ENCODE measurements around the gene PHTF2. TPM values are rescaled to one million over a fixed set of nuclear protein-coding genes. Genes with fewer than 3 reads are reported as not detected.
"Not testable (repeated sequence)": the region's sequence is repeated elsewhere in the genome, so short reads cannot be mapped to it uniquely, and the experiment has no call there.

The PHTF2 gene
- total RNA-seq, 1 donor from 2014 or later, result 31.2 TPM

DNA sequence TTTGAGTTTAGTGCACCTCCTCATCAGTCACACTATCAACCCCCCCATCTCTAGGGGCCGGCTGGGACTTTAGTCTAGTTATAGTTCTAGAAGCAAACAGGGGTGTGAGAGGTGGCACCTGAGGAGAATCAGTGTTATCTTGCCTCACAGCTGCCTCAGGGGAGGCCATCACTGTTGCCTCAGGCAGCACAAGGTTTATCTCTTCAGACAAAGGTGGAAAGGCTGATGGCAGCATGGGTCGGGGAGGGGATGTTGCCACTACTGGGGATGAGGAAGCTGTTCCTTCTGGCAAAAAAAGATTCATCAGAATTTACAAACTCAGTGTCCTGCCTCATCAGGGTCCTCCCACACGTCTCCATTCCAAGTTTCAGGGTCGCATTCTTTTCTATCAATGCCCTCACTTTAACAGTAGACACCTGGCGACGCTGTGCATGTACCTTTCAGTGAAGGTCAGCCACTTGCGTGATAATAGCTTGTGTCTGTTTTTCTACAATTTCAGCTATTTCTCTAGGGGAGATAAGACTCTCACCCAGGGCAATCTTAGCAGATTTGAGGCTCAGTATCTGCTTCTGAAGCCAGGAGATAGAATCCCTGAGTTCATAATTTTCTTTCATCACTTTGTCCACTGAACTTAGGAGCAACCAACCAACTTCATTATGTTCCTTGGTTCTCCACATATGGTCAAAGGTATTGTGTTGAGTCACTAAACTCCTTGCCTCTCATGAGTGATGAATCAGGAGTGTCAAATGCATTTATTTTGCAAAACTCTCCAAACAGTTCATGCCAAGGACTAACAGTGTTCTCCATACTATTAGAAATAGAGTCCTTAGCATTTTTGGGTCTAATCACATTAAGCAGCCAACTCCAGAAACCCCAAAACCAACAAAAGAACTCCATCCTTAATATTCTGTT, 75.1 kb downstream of the PHTF2 start:
- H3K27ac Mint-ChIP-seq; H3K36me3 Mint-ChIP-seq (ENCODE audit: low read depth); DNase-seq (ENCODE audit: low spot score); intact Hi-C loops (cut with micrococcal nuclease); H3K27me3 Mint-ChIP-seq (ENCODE audit: insufficient read depth); H3K9me3 Mint-ChIP-seq; H3K4me3 Mint-ChIP-seq; H3K4me1 Mint-ChIP-seq (ENCODE audit: low read depth): not testable (repeated sequence)

DNA sequence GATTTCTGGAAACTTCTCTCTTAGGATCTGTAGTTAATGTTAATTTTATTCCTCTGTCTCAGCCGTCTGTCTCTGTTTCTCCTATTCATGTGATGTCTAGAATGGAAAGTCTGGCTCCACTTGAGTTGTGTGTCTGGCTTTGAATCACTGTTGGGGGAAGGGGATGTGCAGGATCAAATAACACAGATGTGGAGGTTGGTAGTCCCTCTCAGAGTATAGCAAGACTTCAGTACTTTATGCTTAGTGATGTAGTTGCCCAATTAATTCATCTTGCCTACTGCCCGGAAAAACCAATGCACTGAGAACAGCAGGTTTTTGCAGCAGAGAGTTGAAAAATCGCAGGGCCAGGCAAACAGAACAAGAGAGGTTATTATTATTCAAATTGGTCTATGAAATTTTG, 79.2 kb downstream of the PHTF2 start:
- intact Hi-C loops (cut with micrococcal nuclease), result no loop called here
- Mint-ChIP-seq H3K4me1 (ENCODE audit: low read depth) (no peaks in the 10 kb centered on the region), H3K27me3 (ENCODE audit: insufficient read depth) (no peaks in the 10 kb centered on the region), H3K27ac (no peak overlapping the region), H3K4me3 (no peak overlapping the region), H3K36me3 (ENCODE audit: low read depth) (peaks cover 13% of the 10 kb centered on the region), H3K9me3 (no peaks in the 10 kb centered on the region)
- DNase-seq (ENCODE audit: low spot score), result no peak

DNA sequence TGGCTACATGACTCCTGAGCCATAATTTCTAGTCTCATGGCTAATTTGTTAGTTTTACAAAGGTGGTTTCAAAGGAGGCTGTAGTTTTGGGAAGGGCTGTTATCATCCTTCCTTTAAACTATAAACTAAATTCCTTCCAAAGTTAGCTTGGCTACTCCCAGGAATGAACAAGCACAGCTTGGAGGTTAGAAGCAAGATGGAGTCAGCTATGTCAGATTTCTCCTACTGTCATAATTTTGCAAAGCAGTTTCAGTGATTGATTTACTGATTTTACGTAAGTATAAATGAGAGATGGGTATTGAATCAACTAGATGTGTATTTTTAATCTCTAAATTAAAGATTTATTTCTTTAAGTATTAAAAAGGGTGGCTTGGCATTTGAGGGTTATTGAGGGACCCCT, 79.9 kb downstream of the PHTF2 start:
- DNase-seq (ENCODE audit: low spot score), result no peak
- H3K4me3 Mint-ChIP-seq, result no peak overlapping the region
- peaks cover 13% of the 10 kb centered on the region for H3K36me3 Mint-ChIP-seq (ENCODE audit: low read depth)
- intact Hi-C loops (cut with micrococcal nuclease), result no loop called here
- H3K27me3 Mint-ChIP-seq (ENCODE audit: insufficient read depth), result no peaks in the 10 kb centered on the region
- H3K4me1 Mint-ChIP-seq (ENCODE audit: low read depth), result no peaks in the 10 kb centered on the region
- H3K27ac Mint-ChIP-seq, result no peak overlapping the region
- no peaks in the 10 kb centered on the region for H3K9me3 Mint-ChIP-seq

DNA sequence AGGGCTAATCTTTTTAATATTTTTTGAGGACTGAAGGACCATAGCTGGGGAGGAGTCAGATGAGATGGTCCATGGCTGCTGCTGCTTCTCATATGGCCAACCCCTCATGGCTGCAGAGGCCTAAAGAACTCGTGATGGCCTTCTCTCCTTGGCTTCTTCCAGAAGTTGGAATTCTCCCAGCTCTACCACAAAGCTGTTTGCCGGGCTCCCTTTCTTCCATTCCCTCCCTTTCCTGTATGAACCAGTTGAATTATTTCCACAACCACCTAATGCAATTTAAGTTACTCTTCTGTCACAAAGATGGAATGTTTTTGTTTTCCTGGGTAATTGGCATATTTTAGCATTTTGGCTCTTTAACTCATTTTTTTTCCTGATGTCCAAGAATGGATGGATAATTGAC, 80.7 kb downstream of the PHTF2 start:
- H3K27me3 Mint-ChIP-seq (ENCODE audit: insufficient read depth), result no peaks in the 10 kb centered on the region
- no peaks in the 10 kb centered on the region for H3K9me3 Mint-ChIP-seq
- no peak overlapping the region for H3K27ac Mint-ChIP-seq
- intact Hi-C loops (cut with micrococcal nuclease), result no loop called here
- no peak for DNase-seq (ENCODE audit: low spot score)
- H3K4me3 Mint-ChIP-seq, result no peak overlapping the region
- peaks cover 13% of the 10 kb centered on the region for H3K36me3 Mint-ChIP-seq (ENCODE audit: low read depth)
- no peaks in the 10 kb centered on the region for H3K4me1 Mint-ChIP-seq (ENCODE audit: low read depth)

DNA sequence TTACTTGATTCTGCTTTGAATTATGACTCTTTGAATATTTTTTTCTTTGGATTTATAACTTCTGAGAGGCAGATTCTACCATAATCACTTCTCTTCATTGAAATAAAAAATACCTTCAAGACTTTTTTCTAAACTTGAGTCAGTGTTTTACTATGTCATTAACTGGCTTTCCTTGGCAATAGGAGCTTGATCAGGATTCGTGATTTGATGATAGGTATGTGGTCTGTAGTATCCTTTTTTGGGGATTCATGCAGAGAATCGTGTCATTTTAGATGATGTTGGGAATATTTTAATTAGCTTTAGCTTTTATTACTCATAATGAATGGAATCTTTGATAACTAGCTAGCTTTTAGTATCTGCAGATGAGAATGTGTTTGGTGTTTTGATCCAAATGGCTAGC, 83.3 kb downstream of the PHTF2 start:
- peaks cover 13% of the 10 kb centered on the region for H3K36me3 Mint-ChIP-seq (ENCODE audit: low read depth)
- no peaks in the 10 kb centered on the region for H3K9me3 Mint-ChIP-seq
- no peak for DNase-seq (ENCODE audit: low spot score)
- no peak overlapping the region for H3K27ac Mint-ChIP-seq
- intact Hi-C loops (cut with micrococcal nuclease), result no loop called here
- H3K27me3 Mint-ChIP-seq (ENCODE audit: insufficient read depth), result no peaks in the 10 kb centered on the region
- no peaks in the 10 kb centered on the region for H3K4me1 Mint-ChIP-seq (ENCODE audit: low read depth)
- no peak overlapping the region for H3K4me3 Mint-ChIP-seq

DNA sequence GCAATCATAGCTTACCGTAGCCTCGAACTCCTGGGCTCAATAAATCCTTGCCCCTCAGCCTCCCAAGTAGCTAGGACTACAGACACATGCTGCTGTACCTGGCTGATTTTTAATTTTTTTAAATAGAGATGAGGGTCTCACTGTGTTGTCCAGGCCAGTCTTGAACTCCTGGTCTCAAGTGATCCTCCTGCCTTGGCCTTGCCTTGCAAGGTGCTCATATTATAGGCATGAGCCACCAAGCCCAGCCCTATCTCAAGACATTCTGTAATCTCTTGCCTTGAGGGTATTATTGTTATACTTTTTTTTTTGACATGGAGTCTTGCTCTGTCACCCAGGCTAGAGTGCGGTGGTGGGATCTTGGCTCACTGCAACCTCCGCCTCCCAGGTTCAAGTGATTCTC, 86.6 kb downstream of the PHTF2 start:
- no peaks in the 10 kb centered on the region for H3K27me3 Mint-ChIP-seq (ENCODE audit: insufficient read depth)
- no peak for DNase-seq (ENCODE audit: low spot score)
- peaks cover 12% of the 10 kb centered on the region for H3K36me3 Mint-ChIP-seq (ENCODE audit: low read depth)
- no peak overlapping the region for H3K27ac Mint-ChIP-seq
- H3K4me3 Mint-ChIP-seq, result no peak overlapping the region
- H3K9me3 Mint-ChIP-seq, result no peaks in the 10 kb centered on the region
- H3K4me1 Mint-ChIP-seq (ENCODE audit: low read depth), result no peaks in the 10 kb centered on the region
- intact Hi-C loops (cut with micrococcal nuclease), result no loop called here

GRCh38 chr7:77887567-77887966, 89.0 kb downstream of the PHTF2 start:
- Mint-ChIP-seq H3K27me3 (ENCODE audit: insufficient read depth) (no peaks in the 10 kb centered on the region), H3K4me1 (ENCODE audit: low read depth) (no peaks in the 10 kb centered on the region), H3K27ac (no peak overlapping the region), H3K9me3 (no peaks in the 10 kb centered on the region), H3K36me3 (ENCODE audit: low read depth) (peaks cover 2% of the 10 kb centered on the region), H3K4me3 (no peak overlapping the region)
- no peak for DNase-seq (ENCODE audit: low spot score)
- intact Hi-C loops (cut with micrococcal nuclease), result no loop called here

DNA sequence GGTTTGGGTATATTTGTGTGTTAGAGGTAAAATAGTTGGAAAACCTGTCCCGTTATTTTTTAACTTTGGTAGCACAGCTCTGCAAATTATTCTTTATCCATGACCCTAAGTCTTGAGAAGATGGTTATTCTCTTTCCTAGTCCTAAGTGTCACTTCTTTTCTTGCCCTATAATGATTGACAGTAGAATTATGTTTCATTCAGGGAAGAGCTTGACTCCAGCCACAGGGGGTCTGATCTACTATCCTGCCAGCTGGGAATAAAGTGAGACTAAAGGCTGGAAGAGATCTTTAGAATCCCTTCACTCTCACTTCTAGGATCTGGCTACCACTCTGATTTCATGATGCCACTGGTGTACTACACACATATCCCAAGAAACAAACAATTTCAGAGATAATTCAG, 90.4 kb downstream of the PHTF2 start:
- Mint-ChIP-seq H3K27ac (no peak overlapping the region), H3K9me3 (no peaks in the 10 kb centered on the region), H3K27me3 (ENCODE audit: insufficient read depth) (no peaks in the 10 kb centered on the region), H3K4me3 (no peak overlapping the region), H3K4me1 (ENCODE audit: low read depth) (no peaks in the 10 kb centered on the region), H3K36me3 (ENCODE audit: low read depth) (peaks cover 2% of the 10 kb centered on the region)
- intact Hi-C loops (cut with micrococcal nuclease), result no loop called here
- no peak for DNase-seq (ENCODE audit: low spot score)

GRCh38 chr7:77893813-77894212, 95.2 kb downstream of the PHTF2 start:
- Mint-ChIP-seq H3K36me3 (ENCODE audit: low read depth) (peaks cover 2% of the 10 kb centered on the region), H3K4me1 (ENCODE audit: low read depth) (no peaks in the 10 kb centered on the region), H3K9me3 (no peaks in the 10 kb centered on the region), H3K27me3 (ENCODE audit: insufficient read depth) (no peaks in the 10 kb centered on the region), H3K4me3 (no peak overlapping the region), H3K27ac (no peak overlapping the region)
- DNase-seq (ENCODE audit: low spot score), result no peak
- intact Hi-C loops (cut with micrococcal nuclease), result no loop called here

- DNase-seq (ENCODE audit: low spot score), result no peak
- Mint-ChIP-seq H3K4me3 (no peak overlapping the region), H3K36me3 (ENCODE audit: low read depth) (peaks cover 2% of the 10 kb centered on the region), H3K4me1 (ENCODE audit: low read depth) (no peaks in the 10 kb centered on the region), H3K27me3 (ENCODE audit: insufficient read depth) (no peaks in the 10 kb centered on the region), H3K9me3 (no peaks in the 10 kb centered on the region), H3K27ac (no peak overlapping the region)
- intact Hi-C loops (cut with micrococcal nuclease), result loop anchor here (5.0 kb wide), 1 partner anchor 92 kb away; no protein-coding TSS in a partner anchor
These were observed 96.1 kb downstream of the PHTF2 start for GRCh38 chr7:77894574-77895091.

DNA sequence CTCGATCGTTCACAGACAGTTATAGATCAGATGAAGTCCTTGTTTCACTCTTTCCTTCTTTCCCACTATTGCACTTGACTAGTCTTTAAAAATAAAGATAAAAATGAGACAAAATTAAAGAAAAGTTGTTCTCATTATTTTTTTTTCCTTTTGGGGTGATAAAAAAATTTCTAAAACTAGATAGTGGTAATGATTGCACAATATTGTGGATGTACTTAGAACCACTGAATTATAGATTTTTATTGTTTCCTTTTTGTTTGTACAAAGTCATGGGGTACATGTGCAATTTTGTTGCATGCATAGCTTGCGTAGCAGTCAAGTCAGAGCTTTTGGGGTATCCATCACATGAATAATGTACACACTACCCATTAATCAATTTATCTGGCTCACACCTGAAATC, 97.3 kb downstream of the PHTF2 start:
- no peaks in the 10 kb centered on the region for H3K27me3 Mint-ChIP-seq (ENCODE audit: insufficient read depth)
- H3K9me3 Mint-ChIP-seq, result no peaks in the 10 kb centered on the region
- no peaks in the 10 kb centered on the region for H3K36me3 Mint-ChIP-seq (ENCODE audit: low read depth)
- intact Hi-C loops (cut with micrococcal nuclease), result loop anchor here (5.0 kb wide), 1 partner anchor 94 kb away; no protein-coding TSS in a partner anchor
- H3K4me1 Mint-ChIP-seq (ENCODE audit: low read depth), result no peaks in the 10 kb centered on the region
- no peak overlapping the region for H3K27ac Mint-ChIP-seq
- no peak overlapping the region for H3K4me3 Mint-ChIP-seq
- no peak for DNase-seq (ENCODE audit: low spot score)

DNA sequence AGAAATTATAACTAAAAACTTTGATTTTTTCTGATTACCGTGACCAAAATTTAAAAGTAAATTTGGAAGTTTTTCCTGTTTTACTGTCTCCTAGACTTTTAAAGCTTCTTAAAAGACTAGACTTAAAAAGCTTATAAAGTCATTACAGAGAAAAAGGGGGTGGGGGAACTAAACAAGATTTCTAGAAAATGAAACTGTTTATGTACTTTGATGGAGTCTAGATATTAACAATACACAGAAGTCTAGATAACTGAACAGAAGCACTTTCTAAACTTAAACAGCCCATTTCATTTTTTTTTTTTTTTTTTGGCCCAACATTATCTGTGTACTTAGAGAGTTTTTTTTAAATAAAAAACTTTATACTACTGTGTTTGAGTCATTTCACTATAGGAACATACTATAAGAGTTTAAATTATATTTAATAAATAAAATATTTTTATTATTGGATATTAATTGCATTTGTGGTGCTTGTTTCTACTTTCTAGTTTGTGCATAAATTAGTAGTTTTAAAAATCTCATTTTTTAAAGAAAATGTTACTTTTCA, 98.5 kb downstream of the PHTF2 start:
- H3K27ac Mint-ChIP-seq, result no peak overlapping the region
- H3K9me3 Mint-ChIP-seq, result no peaks in the 10 kb centered on the region
- intact Hi-C loops (cut with micrococcal nuclease), result loop anchor here (5.0 kb wide), 1 partner anchor 95 kb away; no protein-coding TSS in a partner anchor
- H3K36me3 Mint-ChIP-seq (ENCODE audit: low read depth), result no peaks in the 10 kb centered on the region
- no peak overlapping the region for H3K4me3 Mint-ChIP-seq
- H3K4me1 Mint-ChIP-seq (ENCODE audit: low read depth), result no peaks in the 10 kb centered on the region
- no peak for DNase-seq (ENCODE audit: low spot score)
- no peaks in the 10 kb centered on the region for H3K27me3 Mint-ChIP-seq (ENCODE audit: insufficient read depth)

DNA sequence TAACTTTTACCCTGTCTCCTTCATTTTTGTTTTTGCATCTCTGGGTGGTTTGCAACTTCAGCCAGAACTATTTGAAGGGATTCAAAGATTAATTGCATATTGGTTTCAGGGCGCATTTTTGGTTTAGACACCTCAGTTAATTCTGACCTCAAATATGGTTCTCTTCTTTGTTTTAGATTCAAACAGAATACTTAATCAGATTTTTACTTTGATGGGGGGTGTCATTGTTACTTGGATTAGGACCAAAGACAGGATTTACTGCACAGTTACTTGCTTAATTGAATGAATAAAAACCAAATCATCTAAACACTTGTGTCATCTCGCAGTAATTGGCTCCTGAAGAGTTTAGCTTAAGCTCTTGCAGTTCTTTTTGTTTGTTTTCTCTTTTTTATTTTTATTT, 100.9 kb downstream of the PHTF2 start:
- intact Hi-C loops (cut with micrococcal nuclease), result loop anchor here (5.0 kb wide), 1 partner anchor 97 kb away; no protein-coding TSS in a partner anchor
- no peaks in the 10 kb centered on the region for H3K9me3 Mint-ChIP-seq
- no peak for DNase-seq (ENCODE audit: low spot score)
- H3K27me3 Mint-ChIP-seq (ENCODE audit: insufficient read depth), result no peaks in the 10 kb centered on the region
- H3K4me1 Mint-ChIP-seq (ENCODE audit: low read depth), result peaks cover 6% of the 10 kb centered on the region
- no peak overlapping the region for H3K4me3 Mint-ChIP-seq
- peaks cover 4% of the 10 kb centered on the region for H3K36me3 Mint-ChIP-seq (ENCODE audit: low read depth)
- H3K27ac Mint-ChIP-seq, result no peak overlapping the region
